T-helper 2 cell treated with Interferon-gamma antibody and Interleukin-4, amounts not matched to agents 100 ng/mL and 5 ng/mL, for 36 hours (primary cell): Measurements from ENCODE around the gene VCL. TPM values are rescaled to one million over a fixed set of nuclear protein-coding genes. Genes with fewer than 3 reads are reported as not detected.

Experiments
- intact Hi-C: fragments of 100-400 bp; cut with micrococcal nuclease; formaldehyde crosslinking; loops from one replicate; pipeline ENCODE4 v1.15.1; 2023
- total RNA-seq: library from RNA; stranded (reverse); gene quantifications from 2 replicates; pipeline ENCODE4 v1.2.3, GENCODE V29; 2022

Gene VCL
- total RNA-seq, 1 donor from 2014 or later: 64.1 TPM

GRCh38 chr10:74067373-74068352, 69.7 kb downstream of the VCL start:
- intact Hi-C loops: no loop called here

- intact Hi-C loops: no loop called here
These were observed 73.2 kb downstream of the VCL start for GRCh38 chr10:74071157-74071556.

- intact Hi-C loops: no loop called here
These were observed 74.6 kb downstream of the VCL start for GRCh38 chr10:74072503-74072902.

- intact Hi-C loops: no loop called here
These were observed 78.0 kb downstream of the VCL start for GRCh38 chr10:74075906-74076305.

GRCh38 chr10:74076961-74077360, 79.0 kb downstream of the VCL start:
- intact Hi-C loops: no loop called here

- intact Hi-C loops: no loop called here
These were observed 79.5 kb downstream of the VCL start for GRCh38 chr10:74077416-74077815.

GRCh38 chr10:74078037-74078436, 80.1 kb downstream of the VCL start:
- intact Hi-C loops: no loop called here

- intact Hi-C loops: no loop called here
These were observed 81.4 kb downstream of the VCL start for GRCh38 chr10:74079028-74079935.

- intact Hi-C loops: loop anchor here (2.0 kb wide), 1 partner anchor 23 kb away; no protein-coding TSS in a partner anchor
These were observed 82.1 kb downstream of the VCL start for GRCh38 chr10:74079936-74080590.

GRCh38 chr10:74081192-74081803, 83.4 kb downstream of the VCL start:
- intact Hi-C loops: loop anchor here (1.0 to 2.0 kb wide), 3 partner anchors 24 to 232 kb away; no protein-coding TSS in a partner anchor

- intact Hi-C loops: loop anchor here (1.0 to 2.0 kb wide), 3 partner anchors 25 to 233 kb away; no protein-coding TSS in a partner anchor
These were observed 84.2 kb downstream of the VCL start for GRCh38 chr10:74081941-74082718.

GRCh38 chr10:74083304-74083703, 85.4 kb downstream of the VCL start:
- intact Hi-C loops: no loop called here

GRCh38 chr10:74084955-74085354, 87.0 kb downstream of the VCL start:
- intact Hi-C loops: no loop called here

GRCh38 chr10:74086317-74086716, 88.4 kb downstream of the VCL start:
- intact Hi-C loops: no loop called here

- intact Hi-C loops: no loop called here
These were observed 90.8 kb downstream of the VCL start for GRCh38 chr10:74088722-74089121.

GRCh38 chr10:74092372-74092771, 94.5 kb downstream of the VCL start:
- intact Hi-C loops: no loop called here

- intact Hi-C loops: no loop called here
These were observed 95.7 kb downstream of the VCL start for GRCh38 chr10:74093530-74094164.

GRCh38 chr10:74094231-74094630, 96.3 kb downstream of the VCL start:
- intact Hi-C loops: no loop called here

GRCh38 chr10:74096777-74097176, 98.9 kb downstream of the VCL start:
- intact Hi-C loops: no loop called here
